Activated B cell treated with CpG ODN at 0.5 μM for 24 hours (primary cell): ENCODE measurements around the gene SHH. TPM values are rescaled to one million over a fixed set of nuclear protein-coding genes. Genes with fewer than 3 reads are reported as not detected.
A peak's percentile ranks its signal among the peaks of the same experiment; 100 is the strongest.

ENCODE experiments used
- ATAC-seq: fragments of 200-7000 bp; cut with Tn5 transposase; one replicate; pipeline ENCODE4 v1.10.0; 2021; ENCODE audit warnings: low read depth, mild to moderate bottlenecking, moderate library complexity
- CTCF ChIA-PET: fragments of 350-600 bp; sonication (Branson Sonifier 250); formaldehyde crosslinking; loops from one replicate; lab custom pipeline; 2021; ENCODE audit warnings: antibody characterized with exemption; lab: Charles Lee
- POLR2A ChIA-PET: fragments of 350-600 bp; sonication (Branson Sonifier 250); formaldehyde crosslinking; loops from one replicate; lab custom pipeline; 2021; ENCODE audit warnings: antibody characterized with exemption; lab: Charles Lee
- DNase-seq: peaks from one replicate; pipeline ENCODE4 v3.0.0; 2022
- H3K27ac Mint-ChIP-seq: one replicate; pipeline ENCODE4 v1.8.0; 2020; ENCODE audit warnings: mixed read lengths
- H3K27me3 Mint-ChIP-seq: one replicate; pipeline ENCODE4 v1.8.0; 2021; ENCODE audit warnings: mixed read lengths
- H3K36me3 Mint-ChIP-seq: one replicate; pipeline ENCODE4 v1.8.0; 2021; ENCODE audit warnings: low read depth, mixed read lengths
- H3K4me1 Mint-ChIP-seq: one replicate; pipeline ENCODE4 v1.8.0; 2021; ENCODE audit warnings: mixed read lengths
- H3K4me3 Mint-ChIP-seq: one replicate; pipeline ENCODE4 v1.8.0; 2020; ENCODE audit warnings: mild to moderate bottlenecking, mixed read lengths
- H3K9me3 Mint-ChIP-seq: one replicate; pipeline ENCODE4 v1.8.0; 2020; ENCODE audit warnings: mixed read lengths
- CTCF ChIP-seq: fragments of 200-600 bp; IDR thresholded peaks from one replicate; pipeline ENCODE4 v1.8.0; 2022; ENCODE audit warnings: antibody characterized with exemption, mild to moderate bottlenecking
- intact Hi-C: fragments of 100-400 bp; cut with micrococcal nuclease; formaldehyde crosslinking; loops from one replicate; pipeline ENCODE4 v1.15.1; 2024
- total RNA-seq: library from RNA; stranded (reverse); gene quantifications from 2 replicates; pipeline ENCODE4 v1.2.3, GENCODE V29; 2022

The SHH gene
- total RNA-seq, 1 donor from 2014 or later = not detected

GRCh38 chr7:155815332-155816191 lies 3.3 kb upstream of the SHH start:
- ATAC-seq (peak; percentile 82), DNase-seq (peak; percentile 46)
- intact Hi-C loops = loop anchor here (1.0 kb wide), 1 partner anchor 1002 kb away; no protein-coding TSS in a partner anchor
- CTCF ChIA-PET = no interaction called here
- H3K4me3 Mint-ChIP-seq = peak overlapping the region; percentile 49
- no peaks in the 10 kb centered on the region for H3K36me3 Mint-ChIP-seq
- H3K4me1 Mint-ChIP-seq = peaks cover 11% of the 10 kb centered on the region
- POLR2A ChIA-PET = no interaction called here
- no peak for TF ChIP-seq CTCF
- peaks cover 55% of the 10 kb centered on the region for H3K27me3 Mint-ChIP-seq
- H3K27ac Mint-ChIP-seq = no peak overlapping the region
- no peaks in the 10 kb centered on the region for H3K9me3 Mint-ChIP-seq

- POLR2A ChIA-PET = no interaction called here
- Mint-ChIP-seq H3K36me3 (no peaks in the 10 kb centered on the region), H3K4me3 (no peak overlapping the region), H3K27ac (no peak overlapping the region), H3K27me3 (peaks cover 55% of the 10 kb centered on the region), H3K4me1 (peaks cover 11% of the 10 kb centered on the region), H3K9me3 (no peaks in the 10 kb centered on the region)
- no peak for ATAC-seq
- TF ChIP-seq CTCF = no peak
- intact Hi-C loops = loop anchor here (1.0 to 5.0 kb wide), 2 partner anchors 1003 to 1208 kb away; no protein-coding TSS in a partner anchor
- no peak for DNase-seq
- CTCF ChIA-PET = no interaction called here
These were observed 2.3 kb upstream of the SHH start for GRCh38 chr7:155814316-155815276.

- Mint-ChIP-seq H3K36me3 (no peaks in the 10 kb centered on the region), H3K27me3 (peaks cover 57% of the 10 kb centered on the region), H3K9me3 (no peaks in the 10 kb centered on the region), H3K4me1 (peaks cover 13% of the 10 kb centered on the region), H3K4me3 (no peak overlapping the region), H3K27ac (no peak overlapping the region)
- intact Hi-C loops = loop anchor here (5.0 kb wide), 1 partner anchor 1209 kb away; no protein-coding TSS in a partner anchor
- ATAC-seq (no peak), DNase-seq (no peak)
- no peak for TF ChIP-seq CTCF
- ChIA-PET CTCF (no interaction called here), POLR2A (interaction anchor here (0.6 kb wide), 1 partner anchor 1074 kb away, joined by 14 read pairs; no protein-coding TSS in a partner anchor)
These were observed 1.5 kb upstream of the SHH start for GRCh38 chr7:155813546-155814315.

GRCh38 chr7:155813125-155813524 lies 862 bp upstream of the SHH start:
- no peak for TF ChIP-seq CTCF
- H3K27ac Mint-ChIP-seq = no peak overlapping the region
- no peak overlapping the region for H3K4me3 Mint-ChIP-seq
- ChIA-PET POLR2A (interaction anchor here (0.6 kb wide), 1 partner anchor 1075 kb away, joined by 14 read pairs; no protein-coding TSS in a partner anchor), CTCF (no interaction called here)
- no peaks in the 10 kb centered on the region for H3K36me3 Mint-ChIP-seq
- no peaks in the 10 kb centered on the region for H3K9me3 Mint-ChIP-seq
- H3K4me1 Mint-ChIP-seq = peaks cover 13% of the 10 kb centered on the region
- ATAC-seq (no peak), DNase-seq (no peak)
- peaks cover 55% of the 10 kb centered on the region for H3K27me3 Mint-ChIP-seq
- intact Hi-C loops = loop anchor here (5.0 kb wide), 1 partner anchor 1209 kb away; no protein-coding TSS in a partner anchor
